Stimulated activated CD8-positive, alpha-beta memory T cell treated with anti-CD3 and anti-CD28 coated beads, Interleukin-2, amount 100 ng/mL, for 48 hours (primary cell): ENCODE data around the gene MLLT1.

ENCODE experiments used
- DNase-seq, 2 donors: peaks; one replicate each; pipeline ENCODE4 v3.0.0-alpha.2; 2020; ENCODE audit warnings: low read depth in 2 of 2

Gene MLLT1

DNA sequence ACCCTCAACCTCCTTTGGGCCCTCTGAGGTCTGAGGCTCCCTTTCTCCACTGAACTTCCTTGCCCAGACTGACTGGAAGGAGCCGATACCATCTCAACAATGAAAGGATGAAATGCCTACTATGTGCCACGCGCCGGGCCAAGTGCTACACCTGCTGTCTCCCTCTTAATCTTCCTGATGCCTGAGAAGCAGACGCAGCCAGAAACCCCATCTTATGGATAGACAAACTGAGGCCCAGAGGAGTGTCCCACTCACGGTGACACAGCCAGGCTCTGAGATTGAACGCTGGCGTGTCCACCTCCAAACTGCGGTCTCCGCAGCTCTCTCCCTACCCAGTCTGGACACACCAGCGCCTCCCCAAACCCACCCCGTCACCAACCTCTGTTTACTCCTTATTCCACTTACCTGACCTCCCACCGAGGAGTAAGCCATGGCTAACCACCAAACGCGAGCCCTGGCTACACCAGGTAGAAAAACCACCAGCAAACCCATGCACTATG is 20.9 kb downstream of the MLLT1 start:
- no peak for DNase-seq

GRCh38 chr19:6253954-6254733 is 25.6 kb downstream of the MLLT1 start:
- no peak for DNase-seq

DNA sequence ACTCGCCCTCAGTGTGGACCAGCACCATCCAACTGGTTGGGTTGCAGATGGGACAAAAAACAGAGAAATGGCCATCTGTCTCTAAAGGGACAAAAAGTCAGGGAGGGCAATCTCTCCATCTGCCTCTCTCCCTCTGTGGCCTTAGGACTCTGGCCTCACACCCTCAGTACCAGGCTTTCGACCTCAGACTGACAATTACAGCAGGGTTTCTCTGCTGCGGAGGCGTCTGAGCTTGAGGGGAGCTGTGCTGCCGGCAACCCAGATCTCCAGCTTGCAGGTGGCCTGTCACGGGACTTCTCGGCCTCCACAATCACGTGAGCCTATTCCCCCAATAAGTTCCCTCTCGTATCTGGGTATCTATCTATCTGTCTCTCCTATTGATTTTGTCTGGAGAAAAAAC is 27.7 kb downstream of the MLLT1 start:
- no peak for DNase-seq

DNA sequence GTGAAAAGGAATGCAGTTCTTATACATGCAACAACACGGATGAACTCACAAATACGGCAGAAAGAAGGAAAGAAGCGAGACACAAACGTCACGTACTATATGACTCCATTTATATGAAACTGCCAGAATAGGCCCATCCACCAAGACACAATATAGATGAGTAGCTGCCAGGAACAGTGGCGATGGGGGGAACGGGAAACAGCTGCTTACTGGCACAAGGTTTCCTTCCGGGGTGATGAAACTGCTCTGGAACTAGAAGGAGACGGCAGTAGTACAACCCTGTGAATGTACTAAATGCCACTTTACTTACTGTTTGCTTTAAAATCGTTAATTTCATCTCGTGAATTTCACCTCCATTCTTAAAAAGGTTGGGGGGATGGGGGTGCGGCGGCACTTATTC is 28.9 kb downstream of the MLLT1 start:
- DNase-seq, result no peak

DNA sequence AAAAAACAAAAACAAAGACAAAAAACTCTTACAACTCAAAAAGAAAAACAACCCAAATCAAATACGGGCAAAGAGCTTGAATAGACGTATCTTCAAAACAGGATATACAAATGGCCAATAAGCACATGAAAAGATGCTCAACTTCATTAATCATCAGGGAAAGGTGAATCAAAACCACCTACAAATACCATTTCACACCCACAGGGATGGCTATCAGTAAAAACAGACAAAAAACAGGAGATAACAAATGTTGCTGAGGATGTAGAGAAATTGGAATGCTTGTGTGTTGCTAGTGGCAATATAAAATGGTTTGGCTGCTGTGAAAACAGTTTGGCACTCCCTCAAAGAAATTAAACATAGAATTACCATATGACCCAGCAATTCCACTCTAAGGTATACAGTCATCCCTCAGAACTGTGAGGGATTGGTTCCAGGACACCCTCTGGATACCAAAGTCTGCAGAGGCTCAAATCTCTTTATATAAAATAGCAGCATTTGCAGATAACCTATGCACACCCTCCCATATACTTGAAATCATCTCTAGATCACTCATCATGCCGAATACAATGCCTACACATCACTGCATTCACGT is 29.7 kb downstream of the MLLT1 start:
- DNase-seq, result no peak

DNA sequence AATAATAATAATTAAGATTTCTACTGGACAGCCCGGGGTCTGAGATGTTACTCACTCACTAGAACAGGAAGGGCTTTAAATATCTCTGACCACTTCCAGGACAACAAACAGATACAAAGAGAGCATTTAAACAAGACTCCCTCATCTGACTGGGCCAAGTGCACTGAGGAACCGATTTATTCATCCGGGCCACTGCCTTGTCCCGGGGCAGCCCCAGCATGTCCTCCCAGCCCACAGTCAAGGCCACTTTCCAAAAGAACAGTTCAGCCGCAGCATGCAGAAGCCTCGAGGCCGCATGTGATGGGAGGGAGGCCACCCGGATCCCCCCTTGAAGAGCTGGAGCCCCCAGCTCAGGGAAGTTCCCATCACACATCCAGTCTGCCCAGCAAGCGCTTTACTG is 30.5 kb downstream of the MLLT1 start:
- no peak for DNase-seq

DNA sequence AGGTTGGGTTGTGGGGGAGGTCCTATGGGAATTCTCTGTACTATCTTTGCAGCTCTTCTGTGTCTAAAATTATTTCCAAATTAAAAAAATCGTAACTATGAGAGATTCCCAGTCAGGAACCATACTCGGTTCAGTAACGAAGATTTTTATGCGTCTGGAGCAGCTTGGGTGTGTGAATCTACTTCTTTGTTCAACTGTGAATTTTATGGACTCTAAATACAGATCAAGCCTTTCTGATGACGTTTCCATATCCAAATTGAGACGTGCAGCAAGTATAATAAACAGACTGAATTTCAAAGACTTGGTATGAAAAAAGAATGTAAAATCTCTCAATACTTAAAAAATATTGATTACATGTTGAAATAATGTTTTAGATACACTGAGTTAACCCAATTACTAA is 30.9 kb downstream of the MLLT1 start:
- DNase-seq, result no peak

DNA sequence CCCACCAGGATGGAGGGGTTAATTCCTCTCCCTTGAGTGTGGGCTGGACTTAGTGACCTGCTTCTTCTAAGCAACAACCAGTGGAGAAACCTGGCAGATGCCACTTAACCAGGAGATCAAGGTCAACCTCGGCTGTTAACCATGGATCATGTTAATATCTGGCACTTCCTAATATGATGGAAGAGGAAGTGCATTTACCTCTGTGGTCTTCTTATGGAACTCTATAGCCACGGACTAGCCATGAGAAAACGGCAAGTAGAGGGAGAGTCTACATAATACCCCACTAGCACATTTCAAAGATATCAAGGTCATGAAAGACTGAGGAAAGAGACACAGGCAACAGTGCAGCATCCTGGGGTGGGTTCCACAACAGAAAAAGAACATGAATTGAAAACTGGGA is 31.4 kb downstream of the MLLT1 start:
- DNase-seq, result no peak

- DNase-seq, result no peak
These were observed 32.8 kb downstream of the MLLT1 start for GRCh38 chr19:6247007-6247288.

DNA sequence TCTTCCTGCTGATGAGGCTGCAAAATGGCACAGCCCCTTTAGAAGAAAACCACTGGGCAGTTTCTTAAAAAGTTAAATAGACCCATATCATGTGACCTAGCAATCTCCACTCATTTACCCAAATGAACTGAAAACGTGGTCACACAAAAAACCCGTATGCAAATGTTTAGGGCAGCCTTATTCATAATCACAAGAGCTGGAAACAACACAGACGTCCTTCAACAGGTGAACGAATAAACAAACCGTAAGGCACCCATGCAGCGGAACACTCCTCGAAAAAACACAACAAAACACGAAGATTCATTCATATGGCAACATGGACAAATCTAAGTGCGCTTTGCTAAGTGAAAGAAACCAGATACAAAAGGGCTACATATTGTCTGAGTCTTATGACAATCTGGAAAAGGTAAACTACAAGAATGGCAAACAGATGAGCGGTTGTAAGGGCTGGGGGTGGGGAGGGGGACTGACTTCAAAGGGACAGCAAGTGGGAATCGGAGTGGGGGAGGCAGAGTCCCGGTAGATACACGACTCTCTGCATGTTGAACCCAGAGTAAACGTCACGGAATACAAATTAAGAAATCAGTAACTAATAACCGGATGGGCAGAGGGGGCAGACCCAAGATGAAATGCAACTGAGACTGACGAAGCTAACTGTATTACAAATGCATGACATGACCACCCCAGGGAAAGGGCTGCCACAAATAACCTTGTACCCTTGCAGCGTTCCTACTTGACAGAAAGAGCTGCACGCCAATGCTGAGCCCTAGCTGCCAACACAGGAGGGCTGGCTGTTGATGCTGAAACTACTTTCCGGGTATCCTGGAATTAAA is 33.4 kb downstream of the MLLT1 start:
- no peak for DNase-seq

DNA sequence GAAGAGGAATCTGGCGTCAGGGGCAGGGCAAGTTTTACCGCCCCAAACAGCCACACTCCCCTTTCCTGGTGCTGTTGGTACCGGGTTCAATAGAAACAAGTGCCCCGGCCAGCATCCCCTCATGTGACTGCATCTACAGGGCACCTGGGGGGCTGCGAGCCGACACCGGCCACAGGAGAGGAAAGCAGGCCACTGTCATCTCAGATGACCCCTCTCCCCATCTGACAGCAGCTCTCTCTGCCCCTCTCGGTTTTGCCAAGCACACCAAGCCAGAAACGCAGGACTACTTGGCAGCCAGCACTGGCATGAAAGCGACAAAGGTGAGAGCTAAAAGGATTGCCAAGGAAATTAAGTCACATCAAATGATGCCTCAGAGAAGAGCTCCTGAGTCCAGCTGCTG is 37.1 kb downstream of the MLLT1 start:
- DNase-seq, result no peak

- DNase-seq, result no peak
These were observed 37.9 kb downstream of the MLLT1 start for GRCh38 chr19:6241680-6242377.

- DNase-seq, result no peak
These were observed 38.7 kb downstream of the MLLT1 start for GRCh38 chr19:6241056-6241455.

DNA sequence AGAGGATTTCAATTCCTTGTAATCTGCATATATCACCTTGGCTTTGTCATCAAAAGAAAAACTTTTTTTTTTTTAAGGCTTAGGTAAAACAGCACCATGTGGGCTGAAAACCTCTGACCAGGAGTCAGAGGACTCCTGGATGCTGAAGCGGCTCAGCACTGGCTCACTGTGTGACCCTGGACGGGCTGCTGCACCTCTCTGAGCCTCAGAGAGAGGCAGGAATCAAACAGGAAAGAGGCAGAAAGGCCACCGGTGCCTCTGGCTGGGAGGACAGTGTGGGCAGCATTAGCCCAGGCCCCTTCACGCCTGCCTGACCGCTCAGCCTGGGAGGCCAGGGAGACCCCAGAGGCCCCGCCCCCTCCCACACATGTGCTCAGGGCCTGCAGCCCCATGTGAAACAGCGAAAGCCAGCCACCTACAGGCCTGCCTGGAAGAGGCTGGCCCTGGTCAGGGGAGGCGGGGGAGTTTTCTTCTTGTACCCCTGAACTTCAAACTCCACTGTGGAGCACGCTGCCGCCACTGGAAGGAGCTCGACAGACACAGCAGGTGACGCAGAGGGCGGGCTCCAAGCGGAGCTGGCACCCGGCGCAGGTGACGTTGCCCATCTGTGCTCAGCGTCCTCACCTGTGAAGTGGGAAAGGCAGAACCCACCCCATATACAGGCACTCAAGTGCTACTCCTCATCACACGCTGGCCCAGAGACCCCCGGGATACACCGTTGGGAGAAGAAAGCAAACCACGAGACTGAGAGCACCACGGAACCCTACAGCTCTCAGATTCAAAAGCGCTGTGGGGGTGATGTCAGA is 39.7 kb downstream of the MLLT1 start:
- DNase-seq, result no peak

GRCh38 chr19:6239401-6239844 is 40.4 kb downstream of the MLLT1 start:
- DNase-seq, result no peak

- no peak for DNase-seq
These were observed 41.0 kb downstream of the MLLT1 start for GRCh38 chr19:6238643-6239281.

GRCh38 chr19:6238256-6238642 is 41.5 kb downstream of the MLLT1 start:
- DNase-seq, result peak in 1 of 2 donors; percentile 16

- DNase-seq, result no peak
These were observed 43.2 kb downstream of the MLLT1 start for GRCh38 chr19:6236310-6237291.
